GM18511 (cell line): ENCODE measurements around the gene PLCXD1.
A peak's percentile ranks its signal among the peaks of the same experiment; 100 is the strongest.
"Not testable (repeated sequence)": the region's sequence is repeated elsewhere in the genome, so short reads cannot be mapped to it uniquely, and the experiment has no call there.

Source experiments
- ATAC-seq: cut with Tn5 transposase; IDR thresholded peaks from one replicate; pipeline ENCODE4 v1.9.1; 2021; ENCODE audit warnings: mild to moderate bottlenecking, moderate library complexity; ENCODE audit not compliant: unreplicated experiment

The PLCXD1 gene

DNA sequence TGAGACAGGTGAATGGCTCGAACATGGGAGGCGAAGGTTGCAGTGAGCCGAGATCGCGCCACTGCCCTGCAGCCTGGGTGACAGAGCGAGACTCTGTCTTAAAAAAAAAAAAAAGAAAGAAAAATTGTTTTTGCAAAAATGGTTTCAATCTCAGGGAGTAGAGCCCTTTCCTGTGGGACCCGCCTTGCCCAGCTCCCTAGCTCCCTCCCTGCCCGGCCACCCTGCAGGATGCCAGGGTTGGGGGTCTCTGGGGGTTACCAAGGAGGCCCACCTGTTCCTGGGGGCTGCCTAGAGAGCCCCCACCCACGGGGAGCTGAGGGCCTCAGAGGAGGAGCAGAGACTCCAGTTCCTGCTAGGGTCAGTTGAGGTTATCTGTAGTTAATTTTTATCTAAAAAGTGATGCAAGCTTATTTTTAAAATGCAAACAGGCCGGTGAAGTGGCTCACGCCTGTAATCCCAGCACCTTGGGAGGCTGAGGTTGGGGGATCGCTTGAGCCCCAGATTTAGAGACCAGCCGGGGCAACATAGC lies 18.7 kb upstream of the PLCXD1 start:
- ATAC-seq: peak; percentile 93

DNA sequence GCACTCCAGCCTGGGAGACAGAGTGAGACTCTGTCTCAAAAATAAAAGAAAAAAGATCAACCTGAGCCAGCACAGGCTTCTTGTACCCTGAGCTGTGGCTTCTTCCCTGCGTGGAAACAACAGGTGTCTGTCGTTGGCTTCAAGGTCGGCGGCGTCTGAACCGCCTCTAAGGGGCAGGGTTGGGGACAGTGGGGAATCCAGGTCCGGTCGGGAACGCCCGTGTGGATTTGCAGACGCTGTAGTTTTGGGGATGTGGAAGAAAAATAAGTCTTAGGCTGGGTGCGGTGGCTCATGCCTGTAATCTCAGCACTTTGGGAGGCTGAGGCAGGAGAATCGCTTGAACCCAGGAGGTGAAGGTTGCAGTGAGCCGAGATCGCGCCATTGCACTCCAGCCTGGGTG lies 17.2 kb upstream of the PLCXD1 start:
- not testable (repeated sequence) for ATAC-seq

DNA sequence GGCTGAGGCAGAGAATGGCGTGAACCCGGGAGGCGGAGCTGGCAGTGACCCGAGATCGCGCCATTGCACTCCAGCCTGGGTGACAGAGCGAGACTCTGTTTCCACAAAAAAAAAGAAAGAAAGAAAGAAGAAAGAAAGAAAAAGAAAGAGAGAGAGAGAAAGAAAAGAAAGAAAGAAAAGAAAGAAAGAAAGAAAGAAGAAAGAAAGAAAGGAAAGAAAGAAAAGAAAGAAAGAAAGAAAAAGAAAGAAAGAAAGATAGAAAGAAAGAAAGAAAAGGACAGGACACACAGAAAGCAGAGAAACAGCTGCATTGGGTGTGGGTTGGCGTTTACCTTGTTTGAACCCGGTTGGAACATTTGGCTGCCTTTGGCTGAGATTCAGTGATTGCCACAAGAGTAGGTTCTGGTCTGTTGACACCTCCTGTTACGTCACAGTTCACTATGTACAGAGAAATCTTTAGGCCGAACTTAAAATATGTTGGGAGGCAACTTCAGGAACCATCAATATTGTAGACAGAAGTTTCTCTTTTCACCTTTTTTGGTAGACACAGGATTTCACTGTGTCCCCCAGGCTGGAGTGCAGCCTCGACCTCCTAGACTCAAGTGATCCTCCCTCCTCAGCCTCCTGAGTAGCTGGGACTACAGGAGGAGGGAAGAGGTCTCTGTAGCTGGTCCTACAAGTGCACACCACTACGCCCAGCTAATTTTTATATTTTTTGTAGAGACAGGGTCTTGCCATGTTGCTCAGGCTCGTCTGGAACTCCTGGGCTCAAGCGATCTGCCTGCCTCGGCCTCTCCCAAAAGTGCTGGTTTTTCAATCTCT lies 16.3 kb upstream of the PLCXD1 start:
- ATAC-seq: no peak

DNA sequence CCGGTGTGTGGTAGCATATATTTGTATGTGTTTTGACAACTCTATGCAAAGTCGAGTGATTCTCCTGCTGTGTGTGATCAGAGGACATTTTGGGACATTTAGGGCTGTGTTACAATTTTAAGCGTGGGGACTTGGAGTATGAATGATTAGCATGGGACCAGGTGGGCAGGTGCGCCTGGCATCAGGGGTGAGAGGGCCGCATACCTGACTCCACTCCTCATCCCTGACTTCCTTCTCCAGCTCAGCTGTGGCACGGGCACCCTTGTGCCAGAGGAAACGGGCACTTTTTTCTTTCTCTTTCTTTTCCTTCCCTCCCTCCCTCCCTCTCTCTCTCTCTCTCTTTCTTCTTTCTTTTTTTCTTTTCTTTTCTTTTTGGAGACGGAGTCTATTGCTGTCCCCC lies 15.7 kb upstream of the PLCXD1 start:
- ATAC-seq: no peak

DNA sequence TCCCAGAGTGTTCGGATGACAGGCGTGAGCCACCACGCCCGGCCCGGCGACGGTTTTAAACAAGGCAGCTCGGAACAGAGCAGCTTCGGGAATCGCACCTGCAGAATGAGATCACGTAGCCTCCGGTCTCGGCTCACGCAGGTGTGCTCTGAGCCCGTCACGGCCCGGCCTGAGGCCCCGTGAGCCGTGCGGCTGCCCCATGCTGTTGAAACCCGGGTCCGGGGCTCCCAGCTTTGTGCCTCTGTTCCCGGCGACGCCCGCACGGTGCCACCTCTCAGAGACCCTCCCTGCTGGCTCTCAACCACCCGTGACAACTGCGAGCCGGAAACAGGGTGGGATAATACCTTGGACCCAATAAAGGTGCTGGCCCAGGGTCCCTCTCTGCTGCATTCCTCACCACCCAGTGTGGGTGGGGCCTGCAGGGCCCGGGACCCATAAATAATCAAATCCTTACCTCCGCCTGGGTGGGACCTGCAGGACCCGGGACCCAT lies 13.4 kb upstream of the PLCXD1 start:
- no peak for ATAC-seq

DNA sequence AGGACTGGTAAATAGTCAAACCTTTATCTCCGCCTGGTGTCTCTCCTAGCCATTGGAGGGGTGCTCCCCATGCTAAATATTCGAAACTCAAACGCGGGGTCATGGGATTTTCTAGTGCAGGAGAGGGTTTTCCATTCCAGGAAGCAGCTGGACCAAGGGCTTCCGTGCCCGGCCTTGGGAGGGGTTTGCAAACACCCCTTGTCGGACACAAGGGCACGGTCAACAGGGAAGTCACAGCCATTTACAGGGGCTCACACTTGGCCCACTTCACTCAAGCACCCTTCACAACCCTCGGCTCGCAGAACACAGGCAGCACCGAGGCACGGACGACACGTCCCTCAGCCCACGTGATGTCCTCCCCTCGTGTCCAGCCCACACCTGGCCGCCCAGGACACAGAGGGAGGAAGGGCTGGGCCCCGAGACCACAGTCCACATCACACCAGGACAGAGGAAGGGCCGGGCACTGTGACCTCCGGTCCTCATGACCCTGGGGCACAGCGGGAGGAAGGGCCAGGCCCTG lies 10.3 kb upstream of the PLCXD1 start:
- no peak for ATAC-seq

DNA sequence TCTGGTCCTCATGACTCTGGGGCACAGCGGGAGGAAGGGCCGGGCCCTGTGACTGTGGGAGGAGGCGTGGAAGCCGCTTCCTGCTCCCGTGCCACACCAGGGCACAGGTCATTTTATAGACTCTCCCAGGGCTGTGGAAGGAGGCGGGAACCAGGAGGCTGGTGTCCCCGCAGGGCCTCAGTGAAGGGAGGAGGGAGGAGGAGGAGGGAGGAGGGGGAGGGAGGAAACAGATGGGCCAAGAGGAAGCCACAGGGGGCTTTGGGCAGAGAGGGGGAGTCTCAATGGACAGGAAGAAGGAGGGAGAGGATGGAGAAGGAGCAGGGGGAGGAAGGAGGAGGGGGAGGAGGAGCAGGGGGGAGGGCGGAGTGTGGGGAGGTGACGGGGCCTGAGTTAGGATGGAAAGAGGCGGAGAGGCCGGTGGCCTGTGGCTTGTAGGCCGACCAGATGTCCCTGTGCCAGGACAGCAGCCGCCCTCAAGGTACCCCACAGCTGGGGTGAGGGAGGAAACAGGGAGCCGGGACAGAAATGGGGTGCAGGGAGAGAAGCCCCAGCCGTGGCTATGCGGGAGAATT lies 6.2 kb upstream of the PLCXD1 start:
- ATAC-seq: no peak

DNA sequence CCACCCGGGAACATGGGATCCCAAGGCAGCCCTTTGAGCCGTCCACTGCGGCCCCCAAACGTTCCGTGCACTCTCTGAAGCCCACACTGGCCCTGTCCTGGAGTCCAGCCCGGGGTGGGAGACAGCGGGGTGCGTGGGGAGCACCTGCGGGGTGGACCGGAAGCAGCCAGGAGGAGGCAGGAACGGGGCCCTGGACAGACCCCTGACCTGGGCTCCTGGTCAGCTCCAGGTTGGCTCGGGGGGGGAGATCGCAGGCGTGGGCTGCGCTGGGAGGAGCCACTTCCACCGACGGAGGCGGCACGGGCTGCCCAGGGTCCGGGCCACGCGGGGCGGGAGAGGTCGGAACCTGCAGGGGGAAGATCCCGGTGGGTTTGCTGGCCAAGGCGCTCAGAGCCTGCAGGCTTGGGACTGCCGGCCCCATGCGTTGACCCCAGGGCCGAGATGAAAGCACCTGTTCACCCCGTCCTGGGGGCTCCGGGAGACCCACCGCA lies 5.7 kb upstream of the PLCXD1 start:
- ATAC-seq: peak; percentile 18

DNA sequence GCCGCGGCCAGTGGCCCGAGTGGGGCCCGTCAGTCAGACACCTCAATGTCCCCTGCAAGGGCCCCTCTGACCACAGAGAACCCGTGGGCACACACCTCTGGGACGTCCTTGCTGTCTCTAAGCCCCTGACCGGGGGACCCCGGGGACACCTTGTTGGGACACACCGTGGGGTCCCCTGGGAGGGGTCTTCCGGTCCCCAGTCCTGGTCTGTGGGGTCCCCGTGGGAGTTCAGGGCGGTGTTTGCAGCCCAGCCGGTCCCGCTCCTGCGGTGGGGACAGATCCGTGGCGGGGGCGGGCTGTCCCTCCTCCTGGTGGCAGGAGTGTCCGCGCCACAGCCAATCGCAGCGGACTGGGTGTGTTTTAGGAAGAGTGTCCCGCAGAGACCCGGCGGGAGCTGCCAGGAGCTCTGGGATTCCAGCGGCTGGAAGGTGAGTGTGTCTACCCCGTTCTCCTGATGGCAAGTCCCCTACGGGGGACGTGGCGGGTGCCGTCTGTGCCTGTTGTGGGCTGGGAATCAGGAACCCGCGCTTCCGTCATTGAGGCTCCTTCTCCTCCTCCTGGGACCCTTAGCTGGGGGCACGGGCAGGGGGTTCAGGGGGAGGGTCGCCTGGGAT lies 5.1 kb upstream of the PLCXD1 start:
- peak; percentile 69 for ATAC-seq

DNA sequence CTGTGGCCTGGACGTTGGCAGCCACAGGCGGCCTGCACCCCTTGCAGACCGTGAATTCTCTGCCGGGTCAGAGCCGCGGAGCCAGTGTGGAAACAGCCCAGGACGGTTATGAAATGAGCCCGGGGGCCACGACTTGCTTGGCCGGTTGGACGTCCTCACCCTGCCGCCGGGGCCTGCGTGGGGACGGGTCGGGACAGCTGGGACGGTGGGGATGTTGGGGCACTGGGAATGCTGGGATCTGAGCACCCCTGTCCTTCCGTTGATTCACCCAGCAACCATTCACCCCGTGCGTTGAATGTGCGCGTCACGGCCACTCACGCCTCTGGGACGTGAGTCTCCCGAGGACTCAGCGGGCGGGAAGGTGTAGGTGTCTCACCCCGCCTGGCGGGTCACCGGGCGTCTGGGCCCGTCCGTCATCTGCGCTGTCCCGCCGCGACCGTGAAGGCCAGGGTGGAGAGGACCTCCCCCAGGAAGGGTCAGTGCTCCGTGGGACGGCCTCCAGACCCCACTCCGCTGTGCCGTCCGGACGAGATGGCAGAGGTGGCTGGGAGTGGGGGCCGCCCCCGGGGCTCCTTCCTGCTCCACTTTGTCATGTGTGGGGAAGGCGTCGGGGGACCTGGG lies 4.5 kb upstream of the PLCXD1 start:
- ATAC-seq: peak; percentile 48

DNA sequence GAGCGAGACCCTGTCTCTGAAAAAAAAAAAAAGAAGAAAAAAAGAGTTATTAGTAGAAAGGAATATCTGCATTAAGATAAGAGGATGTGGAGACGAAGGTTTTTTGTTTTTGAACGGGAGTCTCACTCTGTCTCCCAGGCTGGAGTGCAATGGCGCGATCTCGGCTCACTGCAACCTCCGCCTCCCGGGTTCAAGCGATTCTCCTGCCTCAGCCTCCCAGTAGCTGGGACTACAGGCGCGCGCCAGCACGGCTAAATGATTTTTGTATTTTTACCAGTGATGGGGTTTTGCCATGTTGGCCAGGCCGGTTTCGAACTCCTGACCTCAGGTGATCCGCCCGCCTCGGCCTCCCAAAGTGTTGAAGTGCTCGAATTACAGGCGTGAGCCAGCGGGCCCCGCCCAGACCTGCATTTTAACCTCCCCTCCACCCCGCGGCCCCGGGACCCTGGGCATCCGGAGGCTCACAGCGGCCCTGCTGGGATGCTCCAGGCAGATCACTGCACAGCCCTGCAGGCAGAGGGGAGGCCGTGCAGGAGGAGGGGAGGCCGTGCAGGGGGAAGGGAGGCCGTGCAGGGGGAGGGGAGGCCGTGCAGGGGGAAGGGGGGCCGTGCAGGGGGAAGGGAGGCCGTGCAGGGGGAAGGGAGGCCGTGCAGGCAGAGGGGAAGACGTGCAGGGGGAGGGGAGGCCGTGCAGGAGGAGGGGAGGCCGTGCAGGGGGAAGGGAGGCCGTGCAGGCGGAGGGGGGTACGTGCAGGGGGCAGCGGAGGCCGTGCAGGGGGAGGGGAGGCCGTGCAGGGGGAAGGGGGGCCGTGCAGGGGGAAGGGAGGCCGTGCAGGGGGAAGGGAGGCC lies 1.2 kb upstream of the PLCXD1 start:
- not testable (repeated sequence) for ATAC-seq

DNA sequence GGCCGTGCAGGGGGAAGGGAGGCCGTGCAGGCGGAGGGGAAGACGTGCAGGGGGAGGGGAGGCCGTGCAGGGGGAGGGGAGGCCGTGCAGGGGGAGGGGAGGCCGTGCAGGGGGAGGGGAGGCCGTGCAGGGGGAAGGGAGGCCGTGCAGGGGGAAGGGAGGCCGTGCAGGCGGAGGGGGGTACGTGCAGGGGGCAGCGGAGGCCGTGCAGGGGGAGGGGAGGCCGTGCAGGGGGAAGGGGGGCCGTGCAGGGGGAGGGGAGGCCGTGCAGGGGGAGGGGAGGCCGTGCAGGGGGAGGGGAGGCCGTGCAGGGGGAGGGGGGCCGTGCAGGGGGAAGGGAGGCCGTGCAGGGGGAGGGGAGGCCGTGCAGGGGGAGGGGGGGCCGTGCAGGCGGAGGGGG lies 459 bp upstream of the PLCXD1 start:
- not testable (repeated sequence) for ATAC-seq

DNA sequence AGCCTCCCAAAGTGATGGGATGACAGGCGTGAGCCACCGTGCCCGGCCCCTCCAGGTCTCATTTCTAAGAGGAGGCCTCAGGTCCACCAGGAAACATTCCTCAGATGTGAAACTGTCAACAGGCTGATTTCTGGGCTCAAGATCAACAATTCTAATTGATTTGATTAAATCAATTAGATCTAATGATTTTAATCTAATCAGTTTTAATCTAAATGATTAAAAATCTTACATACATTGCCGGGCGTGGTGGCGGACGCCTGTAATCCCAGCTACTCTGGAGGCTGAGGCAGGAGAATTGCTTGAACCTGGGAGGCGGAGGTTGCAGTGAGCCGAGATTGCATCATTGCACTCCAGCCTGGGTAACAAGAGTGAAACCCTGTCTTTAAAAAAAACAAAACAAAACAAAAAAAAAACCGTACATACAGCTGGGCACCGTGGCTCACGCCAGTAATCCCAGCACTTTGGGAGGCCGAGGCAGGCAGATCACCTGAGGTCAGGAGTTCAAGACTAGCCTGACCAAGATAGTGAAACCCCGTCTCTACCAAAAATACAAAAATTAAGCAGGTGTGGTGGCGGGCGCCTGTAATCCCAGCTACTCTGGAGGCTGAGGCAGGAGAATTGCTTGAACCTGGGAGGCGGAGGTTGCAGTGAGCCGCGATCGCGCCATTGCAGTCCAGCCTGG lies 960 bp downstream of the PLCXD1 start:
- not testable (repeated sequence) for ATAC-seq

DNA sequence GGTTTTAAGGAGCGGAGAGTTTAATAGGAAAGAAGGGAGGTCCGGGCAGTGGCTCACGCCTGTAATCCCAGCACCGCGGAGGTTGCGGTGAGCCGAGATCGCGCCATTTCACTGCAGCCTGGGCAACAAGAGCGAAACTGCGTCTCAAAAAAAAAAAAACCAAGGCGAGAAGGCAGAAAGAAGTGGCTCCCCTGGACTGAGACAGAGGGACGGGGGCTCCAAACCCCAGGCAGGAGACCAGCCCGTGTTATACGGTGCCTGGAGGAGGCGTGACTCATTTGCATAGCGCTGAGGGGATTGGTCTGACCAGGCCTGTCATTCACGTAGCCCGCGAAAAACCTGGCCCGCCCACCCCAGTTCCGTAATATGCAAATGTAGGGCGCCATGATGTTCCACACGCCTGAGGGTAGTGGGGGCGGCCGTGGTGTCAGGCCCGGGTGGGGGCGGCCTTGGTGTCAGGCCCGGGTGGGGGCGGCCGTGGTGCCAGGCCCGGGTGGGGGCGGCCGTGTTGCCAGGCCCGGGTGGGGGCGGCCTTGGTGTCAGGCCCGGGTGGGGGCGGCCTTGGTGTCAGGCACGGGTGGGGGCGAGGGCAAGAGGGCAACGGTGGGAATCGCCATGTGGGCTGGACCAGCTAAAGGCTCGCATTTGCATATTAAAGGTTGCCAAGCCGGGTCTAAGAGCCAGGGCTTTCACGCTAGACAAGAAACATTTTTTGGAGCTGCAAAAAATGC lies 2.1 kb downstream of the PLCXD1 start:
- ATAC-seq: peak; percentile 99

DNA sequence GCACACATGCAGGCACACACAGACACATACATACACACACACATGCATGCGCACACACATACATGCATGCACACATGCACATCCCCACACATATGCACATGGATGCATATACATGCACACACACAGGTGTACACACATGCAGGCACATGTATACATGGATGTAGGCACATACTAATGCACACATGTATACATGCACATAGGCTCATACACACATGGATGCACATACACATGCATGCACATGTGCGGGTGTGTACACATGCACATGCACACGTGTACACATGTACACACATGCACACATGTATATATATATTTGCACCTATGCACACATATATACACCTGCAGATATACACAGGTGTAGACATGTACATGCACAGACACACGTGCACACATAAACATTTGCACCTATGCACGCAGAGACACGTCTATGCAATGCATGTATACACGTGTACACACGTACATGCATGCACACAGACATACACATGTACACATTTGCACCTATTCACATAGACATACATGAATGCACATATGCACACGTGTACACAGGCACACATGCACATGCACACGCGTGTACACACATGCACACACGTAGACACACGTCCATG lies 4.0 kb downstream of the PLCXD1 start:
- no peak for ATAC-seq

DNA sequence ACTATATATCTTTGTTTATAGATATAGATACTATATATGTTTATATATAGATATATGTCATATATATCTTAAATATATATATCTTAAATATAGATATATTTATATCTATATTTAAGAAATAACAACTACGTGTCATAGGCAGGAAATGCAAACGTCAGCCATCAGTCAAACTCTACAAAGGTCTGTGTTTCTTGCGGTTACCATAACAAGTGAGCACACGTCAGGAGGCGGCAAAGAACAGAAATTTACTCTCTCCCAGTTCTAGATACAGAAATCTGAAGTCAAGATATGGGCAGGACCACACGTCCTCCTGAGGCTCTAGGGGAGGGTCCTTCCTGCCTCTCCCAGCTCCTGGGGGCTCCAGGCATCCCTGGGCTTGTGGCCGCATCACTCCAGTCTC lies 6.5 kb downstream of the PLCXD1 start:
- no peak for ATAC-seq

DNA sequence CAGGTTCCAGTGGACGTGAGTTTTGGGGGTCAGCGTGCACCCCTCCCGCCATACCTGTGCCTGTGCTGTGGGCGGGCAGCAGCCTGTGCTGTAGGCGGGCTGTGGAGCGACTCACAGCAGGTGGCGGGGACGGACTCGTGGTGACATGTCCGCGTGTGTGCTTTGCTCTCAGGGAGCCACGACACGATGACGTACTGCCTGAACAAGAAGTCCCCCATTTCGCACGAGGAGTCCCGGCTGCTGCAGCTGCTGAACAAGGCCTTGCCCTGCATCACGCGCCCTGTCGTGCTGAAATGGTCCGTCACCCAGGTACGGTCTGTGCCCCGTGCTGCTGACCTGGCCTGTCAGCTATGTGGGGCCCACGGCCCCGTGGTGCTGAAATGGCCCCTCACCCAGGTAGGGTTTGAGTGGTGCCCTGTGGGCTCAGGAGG lies 7.4 kb downstream of the PLCXD1 start:
- no peak for ATAC-seq

DNA sequence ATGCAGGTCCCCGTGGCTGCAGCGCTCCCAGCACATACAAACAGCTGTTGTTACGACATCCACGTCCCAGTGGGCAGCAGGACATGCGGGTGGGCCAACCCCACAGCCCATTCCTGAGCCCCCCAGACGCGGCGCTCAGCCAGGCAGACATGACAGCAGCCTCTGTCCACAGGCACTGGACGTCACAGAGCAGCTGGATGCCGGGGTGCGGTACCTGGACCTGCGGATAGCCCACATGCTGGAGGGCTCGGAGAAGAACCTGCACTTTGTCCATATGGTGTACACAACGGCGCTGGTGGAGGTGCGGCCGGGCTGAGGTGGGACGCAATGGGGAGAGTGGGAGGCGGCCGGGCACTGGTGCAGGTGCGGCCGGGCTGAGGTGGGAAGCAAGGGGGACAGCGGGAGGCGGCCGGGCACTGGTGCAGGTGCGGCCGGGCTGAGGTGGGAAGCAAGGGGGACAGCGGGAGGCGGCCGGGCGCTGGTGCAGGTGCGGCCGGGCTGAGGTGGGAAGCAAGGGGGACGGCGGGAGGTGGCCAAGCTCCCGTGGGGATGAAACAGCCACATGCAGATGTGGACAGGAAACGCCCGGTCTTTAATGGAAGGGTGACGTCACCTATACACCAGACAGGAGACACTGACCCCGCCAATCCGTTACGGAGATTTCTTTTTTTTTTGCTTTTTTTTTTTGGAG lies 9.4 kb downstream of the PLCXD1 start:
- no peak for ATAC-seq
